Measurements from ENCODE around the gene UQCRC1.

UQCRC1 gene

GRCh38 chr3:48614044-48614443, 4.6 kb upstream of the UQCRC1 start:
- DNase-seq (ENCODE audit: low spot score), result no peak

DNA sequence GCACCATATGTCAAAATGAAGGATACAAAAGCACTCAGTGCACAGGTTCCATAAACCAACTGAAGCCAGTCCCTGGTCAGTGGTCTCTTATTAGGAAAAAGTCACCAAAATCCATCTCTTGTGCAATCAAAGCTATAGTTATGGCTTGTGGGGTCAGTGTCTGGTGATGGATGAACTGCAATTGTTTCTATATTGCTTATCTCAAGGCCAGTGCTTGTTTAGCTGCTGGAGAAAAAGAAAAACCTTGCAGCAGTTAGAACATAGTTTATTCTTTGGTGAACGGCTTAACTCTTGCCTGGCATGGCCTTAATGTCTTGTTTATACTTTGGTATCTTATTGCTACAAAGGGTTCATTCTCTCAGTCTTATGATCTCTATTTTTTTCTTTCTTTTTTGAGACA, 2.9 kb upstream of the UQCRC1 start:
- Histone ChIP-seq H3K4me3 (no peak overlapping the region), H3K27ac (no peak overlapping the region)
- TF ChIP-seq, protein P1, sequence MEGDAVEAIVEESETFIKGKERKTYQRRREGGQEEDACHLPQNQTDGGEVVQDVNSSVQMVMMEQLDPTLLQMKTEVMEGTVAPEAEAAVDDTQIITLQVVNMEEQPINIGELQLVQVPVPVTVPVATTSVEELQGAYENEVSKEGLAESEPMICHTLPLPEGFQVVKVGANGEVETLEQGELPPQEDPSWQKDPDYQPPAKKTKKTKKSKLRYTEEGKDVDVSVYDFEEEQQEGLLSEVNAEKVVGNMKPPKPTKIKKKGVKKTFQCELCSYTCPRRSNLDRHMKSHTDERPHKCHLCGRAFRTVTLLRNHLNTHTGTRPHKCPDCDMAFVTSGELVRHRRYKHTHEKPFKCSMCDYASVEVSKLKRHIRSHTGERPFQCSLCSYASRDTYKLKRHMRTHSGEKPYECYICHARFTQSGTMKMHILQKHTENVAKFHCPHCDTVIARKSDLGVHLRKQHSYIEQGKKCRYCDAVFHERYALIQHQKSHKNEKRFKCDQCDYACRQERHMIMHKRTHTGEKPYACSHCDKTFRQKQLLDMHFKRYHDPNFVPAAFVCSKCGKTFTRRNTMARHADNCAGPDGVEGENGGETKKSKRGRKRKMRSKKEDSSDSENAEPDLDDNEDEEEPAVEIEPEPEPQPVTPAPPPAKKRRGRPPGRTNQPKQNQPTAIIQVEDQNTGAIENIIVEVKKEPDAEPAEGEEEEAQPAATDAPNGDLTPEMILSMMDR (IDR thresholded peaks at IDR 0.05), result no peak
- DNase-seq (ENCODE audit: low spot score), result no peak

More at GRCh38 chr3:48614044-48614443, 4.6 kb upstream of the UQCRC1 start:
- Histone ChIP-seq H3K27ac (no peak overlapping the region), H3K4me3 (no peak overlapping the region)
- TF ChIP-seq, protein P1 (IDR thresholded peaks at IDR 0.05), result no peak

DNA sequence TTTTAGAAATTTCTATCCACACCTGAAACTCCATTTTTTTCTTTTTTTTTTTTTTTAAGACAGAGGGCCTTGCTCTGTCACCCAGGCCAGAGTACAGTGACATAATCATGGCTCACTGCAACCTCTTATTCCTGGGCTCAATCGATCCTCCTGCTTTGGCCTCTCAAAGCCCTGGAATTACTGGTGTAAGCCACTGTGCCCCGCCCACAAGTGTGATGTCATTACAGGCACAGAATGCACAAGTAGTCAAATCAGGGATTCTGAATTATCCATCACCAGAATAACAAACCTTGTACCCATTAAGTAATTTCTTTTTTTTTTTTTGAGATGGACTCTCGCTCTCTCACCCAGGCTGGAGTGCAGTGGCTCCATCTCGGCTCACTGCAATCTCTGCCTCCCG, 1.9 kb downstream of the UQCRC1 start:
- Histone ChIP-seq H3K27ac (no peak overlapping the region), H3K4me3 (no peak overlapping the region)
- no peak for DNase-seq (ENCODE audit: low spot score)
- TF ChIP-seq, protein P1 (IDR thresholded peaks at IDR 0.05), result no peak

GRCh38 chr3:48601622-48601994, 7.8 kb downstream of the UQCRC1 start:
- Histone ChIP-seq H3K27ac (no peak overlapping the region), H3K4me3 (no peak overlapping the region)
- DNase-seq (ENCODE audit: low spot score), result no peak
- TF ChIP-seq, protein P1 (IDR thresholded peaks at IDR 0.05), result no peak

GRCh38 chr3:48600711-48601621, 8.5 kb downstream of the UQCRC1 start:
- TF ChIP-seq, protein P1 (IDR thresholded peaks at IDR 0.05), result no peak
- Histone ChIP-seq H3K4me3 (no peak overlapping the region), H3K27ac (peak overlapping the region; percentile 82 to 96)

DNA sequence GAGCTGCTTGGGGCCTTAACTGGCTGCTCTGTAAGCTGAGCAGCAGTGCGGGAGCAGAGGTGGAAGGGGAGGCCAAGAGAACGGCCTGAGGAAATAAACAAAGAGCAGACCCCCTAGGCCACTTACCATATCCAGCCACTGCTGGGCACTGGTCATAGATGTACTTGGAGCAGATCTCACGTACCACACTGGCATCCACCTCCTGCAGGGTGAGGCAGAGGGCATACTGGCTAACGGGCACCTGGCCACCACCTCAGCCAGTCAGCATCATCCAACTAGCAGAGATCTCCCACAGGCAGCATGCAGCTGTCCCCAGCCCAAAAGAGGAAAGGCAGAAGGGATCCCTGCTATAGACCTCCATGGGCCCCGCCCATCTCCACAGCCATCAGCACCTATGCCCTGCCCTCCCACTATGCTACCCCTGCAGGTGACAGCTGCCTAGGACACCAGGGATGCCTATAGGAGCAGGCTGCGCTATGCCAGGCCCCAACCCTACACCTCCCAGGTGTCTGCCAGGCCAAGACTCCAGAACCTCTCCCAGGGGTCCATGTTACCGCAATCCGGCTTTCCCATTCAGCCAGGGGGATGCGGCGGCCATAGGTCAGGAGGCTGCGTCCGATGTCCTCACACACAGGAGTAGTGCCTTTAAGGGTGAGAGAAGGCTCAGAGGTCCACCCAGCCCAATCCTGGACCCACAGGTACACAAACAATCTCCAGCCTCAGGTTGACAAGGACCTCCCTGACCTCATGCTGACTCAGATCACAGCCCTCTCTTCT, 9.7 kb downstream of the UQCRC1 start:
- Histone ChIP-seq H3K4me3 (peak overlapping the region; percentile 54), H3K27ac (peak overlapping the region; percentile 82 to 96)
- TF ChIP-seq, protein P1 (IDR thresholded peaks at IDR 0.05), result no peak
- DNase-seq (ENCODE audit: low spot score), result no peak

More at GRCh38 chr3:48600711-48601621, 8.5 kb downstream of the UQCRC1 start:
- no peak for DNase-seq (ENCODE audit: low spot score)
